ENCODE data around the gene SLC26A11.
"Not testable (repeated sequence)": the region's sequence is repeated elsewhere in the genome, so short reads cannot be mapped to it uniquely, and the experiment has no call there.

The SLC26A11 gene

GRCh38 chr17:80243526-80244433, 23.6 kb downstream of the SLC26A11 start:
- DNase-seq (ENCODE audit: low read depth in 2 of 2), result no peak

- DNase-seq (ENCODE audit: low read depth in 2 of 2), result not testable (repeated sequence)
These were observed 24.2 kb downstream of the SLC26A11 start for GRCh38 chr17:80244448-80244847.

GRCh38 chr17:80244871-80245509, 24.8 kb downstream of the SLC26A11 start:
- no peak for DNase-seq (ENCODE audit: low read depth in 2 of 2)

GRCh38 chr17:80245566-80246265, 25.5 kb downstream of the SLC26A11 start:
- DNase-seq (ENCODE audit: low read depth in 2 of 2), result no peak

GRCh38 chr17:80246266-80246681, 26.0 kb downstream of the SLC26A11 start:
- DNase-seq (ENCODE audit: low read depth in 2 of 2), result no peak

- DNase-seq (ENCODE audit: low read depth in 2 of 2), result no peak
These were observed 26.5 kb downstream of the SLC26A11 start for GRCh38 chr17:80246726-80247125.

- no peak for DNase-seq (ENCODE audit: low read depth in 2 of 2)
These were observed 27.3 kb downstream of the SLC26A11 start for GRCh38 chr17:80247561-80247960.

- DNase-seq (ENCODE audit: low read depth in 2 of 2), result no peak
These were observed 28.0 kb downstream of the SLC26A11 start for GRCh38 chr17:80248001-80248893.

- DNase-seq (ENCODE audit: low read depth in 2 of 2), result no peak
These were observed 28.9 kb downstream of the SLC26A11 start for GRCh38 chr17:80248894-80249710.

- no peak for DNase-seq (ENCODE audit: low read depth in 2 of 2)
These were observed 31.7 kb downstream of the SLC26A11 start for GRCh38 chr17:80251966-80252365.

GRCh38 chr17:80252871-80253270, 32.6 kb downstream of the SLC26A11 start:
- peak; percentile 69 to 76 for DNase-seq (ENCODE audit: low read depth in 2 of 2)

- DNase-seq (ENCODE audit: low read depth in 2 of 2), result no peak
These were observed 33.6 kb downstream of the SLC26A11 start for GRCh38 chr17:80253631-80254395.

GRCh38 chr17:80254396-80255251, 34.4 kb downstream of the SLC26A11 start:
- peak in 1 of 2 donors; percentile 53 for DNase-seq (ENCODE audit: low read depth in 2 of 2)

GRCh38 chr17:80256034-80256350, 35.8 kb downstream of the SLC26A11 start:
- DNase-seq (ENCODE audit: low read depth in 2 of 2), result no peak

GRCh38 chr17:80257716-80258213, 37.5 kb downstream of the SLC26A11 start:
- no peak for DNase-seq (ENCODE audit: low read depth in 2 of 2)

GRCh38 chr17:80258296-80258695, 38.1 kb downstream of the SLC26A11 start:
- DNase-seq (ENCODE audit: low read depth in 2 of 2), result not testable (repeated sequence)

GRCh38 chr17:80259457-80260068, 39.3 kb downstream of the SLC26A11 start:
- DNase-seq (ENCODE audit: low read depth in 2 of 2), result no peak

GRCh38 chr17:80260069-80260535, 39.9 kb downstream of the SLC26A11 start:
- DNase-seq (ENCODE audit: low read depth in 2 of 2), result peak; percentile 57 to 69
